ENCODE measurements around the gene SLC5A9.
"Not testable (repeated sequence)": the region's sequence is repeated elsewhere in the genome, so short reads cannot be mapped to it uniquely, and the experiment has no call there.

Gene SLC5A9

GRCh38 chr1:48246727-48247126, 24.2 kb downstream of the SLC5A9 start:
- no peak for DNase-seq

- DNase-seq, result no peak
Observed at GRCh38 chr1:48248356-48248755, 25.8 kb downstream of the SLC5A9 start.

- no peak for DNase-seq
Observed at GRCh38 chr1:48249868-48250267, 27.4 kb downstream of the SLC5A9 start.

GRCh38 chr1:48250572-48250971, 28.1 kb downstream of the SLC5A9 start:
- no peak for DNase-seq

- no peak for DNase-seq
Observed at GRCh38 chr1:48251323-48251722, 28.8 kb downstream of the SLC5A9 start.

GRCh38 chr1:48251821-48252220, 29.3 kb downstream of the SLC5A9 start:
- DNase-seq, result no peak

GRCh38 chr1:48254254-48254653, 31.7 kb downstream of the SLC5A9 start:
- DNase-seq, result no peak

GRCh38 chr1:48258106-48258505, 35.6 kb downstream of the SLC5A9 start:
- no peak for DNase-seq

GRCh38 chr1:48261881-48262400, 39.4 kb downstream of the SLC5A9 start:
- DNase-seq, result no peak

- no peak for DNase-seq
Observed at GRCh38 chr1:48263041-48263440, 40.5 kb downstream of the SLC5A9 start.

- no peak for DNase-seq
Observed at GRCh38 chr1:48266576-48266975, 44.1 kb downstream of the SLC5A9 start.

- not testable (repeated sequence) for DNase-seq
Observed at GRCh38 chr1:48277437-48277836, 54.9 kb downstream of the SLC5A9 start.

- not testable (repeated sequence) for DNase-seq
Observed at GRCh38 chr1:48282329-48282728, 59.8 kb downstream of the SLC5A9 start.

GRCh38 chr1:48284696-48285420, 62.3 kb downstream of the SLC5A9 start:
- not testable (repeated sequence) for DNase-seq

- no peak for DNase-seq
Observed at GRCh38 chr1:48285525-48285924, 63.0 kb downstream of the SLC5A9 start.

GRCh38 chr1:48291421-48291820, 68.9 kb downstream of the SLC5A9 start:
- no peak for DNase-seq

- DNase-seq, result no peak
Observed at GRCh38 chr1:48292706-48293105, 70.2 kb downstream of the SLC5A9 start.

- not testable (repeated sequence) for DNase-seq
Observed at GRCh38 chr1:48294094-48294493, 71.6 kb downstream of the SLC5A9 start.

GRCh38 chr1:48294656-48295055, 72.1 kb downstream of the SLC5A9 start:
- DNase-seq, result no peak

All from activated gamma-delta T cell (primary cell).